Measurements from ENCODE around the gene ATAD5.
"Not testable (repeated sequence)": the region's sequence is repeated elsewhere in the genome, so short reads cannot be mapped to it uniquely, and the experiment has no call there.

The ATAD5 gene

GRCh38 chr17:30824356-30825145, 7.2 kb upstream of the ATAD5 start, which contains the start of gene CRLF3:
TSS of gene CRLF3 (minus strand) at chr17:30824692. CDS start at chr17:30824651, 41 bp downstream.
- DNase-seq, result peak; percentile 93

- no peak for DNase-seq
Observed at GRCh38 chr17:30827082-30827481, 4.7 kb upstream of the ATAD5 start.

- no peak for DNase-seq
Observed at GRCh38 chr17:30829022-30829421, 2.7 kb upstream of the ATAD5 start.

- DNase-seq, result no peak
Observed at GRCh38 chr17:30831257-30831656, 509 bp upstream of the ATAD5 start.

- DNase-seq, result no peak
Observed at GRCh38 chr17:30832438-30833124, 815 bp downstream of the ATAD5 start.

GRCh38 chr17:30838202-30838807, 6.5 kb downstream of the ATAD5 start:
- DNase-seq, result no peak

- DNase-seq, result no peak
Observed at GRCh38 chr17:30840771-30841170, 9.0 kb downstream of the ATAD5 start.

GRCh38 chr17:30848021-30848420, 16.3 kb downstream of the ATAD5 start:
- no peak for DNase-seq

GRCh38 chr17:30854146-30854545, 22.4 kb downstream of the ATAD5 start:
- no peak for DNase-seq

- no peak for DNase-seq
Observed at GRCh38 chr17:30858556-30859250, 26.9 kb downstream of the ATAD5 start.

- no peak for DNase-seq
Observed at GRCh38 chr17:30864636-30865035, 32.9 kb downstream of the ATAD5 start.

GRCh38 chr17:30869005-30869404, 37.2 kb downstream of the ATAD5 start:
- no peak for DNase-seq

- DNase-seq, result no peak
Observed at GRCh38 chr17:30886187-30886586, 54.4 kb downstream of the ATAD5 start.

GRCh38 chr17:30894236-30894635, 62.5 kb downstream of the ATAD5 start:
- no peak for DNase-seq

GRCh38 chr17:30897311-30897710, 65.5 kb downstream of the ATAD5 start:
- no peak for DNase-seq

GRCh38 chr17:30905742-30906100, 74.0 kb downstream of the ATAD5 start:
- no peak for DNase-seq

- peak; percentile 89 for DNase-seq
Observed at GRCh38 chr17:30906101-30906911, 74.5 kb downstream of the ATAD5 start, which contains the start of gene TEFM. TSS of gene TEFM (minus strand) at chr17:30906238. CDS start at chr17:30906198, 40 bp downstream.

- DNase-seq, result no peak
Observed at GRCh38 chr17:30908717-30909420, 77.1 kb downstream of the ATAD5 start.

GRCh38 chr17:30910151-30910550, 78.4 kb downstream of the ATAD5 start:
- not testable (repeated sequence) for DNase-seq

- DNase-seq, result no peak
Observed at GRCh38 chr17:30913955-30914354, 82.2 kb downstream of the ATAD5 start.

GRCh38 chr17:30915833-30916611, 84.3 kb downstream of the ATAD5 start:
- no peak for DNase-seq

All from CD4-positive, alpha-beta T cell treated with Interleukin-12 subunit alpha and Interleukin-12 subunit beta, for 1 hour (primary cell).